Keratinocyte (primary cell): Measurements from ENCODE around the gene FHOD1. TPM values are rescaled to one million over a fixed set of nuclear protein-coding genes. Genes with fewer than 3 reads are reported as not detected.
A peak's percentile ranks its signal among the peaks of the same experiment; 100 is the strongest.

Source experiments
- DNase-seq: peaks from one replicate; pipeline ENCODE4 v3.0.0-alpha.2; 2011; ENCODE audit warnings: low read depth, missing footprints, low spot score
- FAIRE-seq: peaks from 2 replicates; lab custom pipeline; 2011; peaks lifted over from hg19 to GRCh38; lab: Jason Lieb, UNC
- H2AFZ ChIP-seq: 2 replicates; pipeline ENCODE4 v1.6.0; 2012; ENCODE audit warnings: low read length, control low read depth, inconsistent platforms; ENCODE audit not compliant: control insufficient read depth
- H3K27ac ChIP-seq: 2 replicates; pipeline ENCODE4 v1.5.1; 2011; ENCODE audit warnings: low read length; ENCODE audit not compliant: control insufficient read depth, insufficient read depth
- H3K27me3 ChIP-seq: 3 replicates; pipeline ENCODE4 v1.6.0; 2011; ENCODE audit warnings: low read length; ENCODE audit not compliant: control insufficient read depth, insufficient read depth; ENCODE audit errors: extremely low read depth
- H3K36me3 ChIP-seq, 2 experiments: 2 replicates in 1 of 2; 3 replicates in 1 of 2; pipeline ENCODE4 v1.5.1; 2011; ENCODE audit warnings: low read length in 2 of 2, mild to moderate bottlenecking in 1 of 2; ENCODE audit not compliant: control insufficient read depth in 2 of 2, insufficient read depth in 2 of 2; ENCODE audit errors: extremely low read depth in 1 of 2
- H3K4me1 ChIP-seq: 3 replicates; pipeline ENCODE4 v1.5.1; 2011; ENCODE audit warnings: low read length; ENCODE audit not compliant: control insufficient read depth, insufficient read depth; ENCODE audit errors: extremely low read depth
- H3K4me2 ChIP-seq: 3 replicates; pipeline ENCODE4 v1.6.0; 2011; ENCODE audit warnings: low read depth, low read length; ENCODE audit not compliant: control insufficient read depth, insufficient read depth; ENCODE audit errors: extremely low read depth
- H3K4me3 ChIP-seq, 3 experiments: fragments of 200-600 bp in 1 of 3; sonication (generic) in 1 of 3; 2 replicates in 2 of 3; 3 replicates in 1 of 3; pipeline ENCODE4 v1.5.1; 2011 to 2016; ENCODE audit warnings: low read length in 3 of 3, mild to moderate bottlenecking in 3 of 3, control low read depth in 2 of 3, inconsistent platforms in 1 of 3, low read depth in 1 of 3, mixed read lengths in 1 of 3, mixed run types in 1 of 3, moderate library complexity in 1 of 3; ENCODE audit not compliant: control insufficient read depth in 2 of 3, insufficient read depth in 2 of 3; ENCODE audit errors: extremely low read depth in 1 of 3
- H3K79me2 ChIP-seq: 2 replicates; pipeline ENCODE4 v1.6.0; 2012; ENCODE audit warnings: low read length; ENCODE audit not compliant: control insufficient read depth, insufficient read depth
- H3K9ac ChIP-seq: 3 replicates; pipeline ENCODE4 v1.6.0; 2011; ENCODE audit warnings: low read length; ENCODE audit not compliant: control insufficient read depth, insufficient read depth; ENCODE audit errors: extremely low read depth
- H3K9me1 ChIP-seq: 3 replicates; pipeline ENCODE4 v1.6.0; 2011; ENCODE audit warnings: low read length; ENCODE audit not compliant: control insufficient read depth, insufficient read depth; ENCODE audit errors: extremely low read depth
- H3K9me3 ChIP-seq: 2 replicates; pipeline ENCODE4 v1.5.1; 2012; ENCODE audit warnings: low read depth, low read length; ENCODE audit not compliant: control insufficient read depth
- H4K20me1 ChIP-seq: 3 replicates; pipeline ENCODE4 v1.6.0; 2011; ENCODE audit warnings: low read length; ENCODE audit not compliant: control insufficient read depth, insufficient read depth; ENCODE audit errors: extremely low read depth
- CTCF ChIP-seq, 3 experiments: IDR thresholded peaks in 1 of 3; conservative IDR thresholded peaks in 1 of 3; optimal IDR thresholded peaks in 1 of 3; 2 replicates in 2 of 3; 3 replicates in 1 of 3; pipeline versions ENCODE3 to v1.5.1; 2011; ENCODE audit warnings: low read length in 3 of 3, mild to moderate bottlenecking in 3 of 3, moderate library complexity in 2 of 3, control low read depth in 1 of 3, inconsistent platforms in 1 of 3; ENCODE audit not compliant: insufficient read depth in 2 of 3; ENCODE audit errors: extremely low read depth in 1 of 3
- EZH2 ChIP-seq: IDR thresholded peaks from one replicate; pipeline ENCODE4 v1.6.1; 2012; ENCODE audit warnings: inconsistent platforms, mild to moderate bottlenecking, low read length, moderate library complexity
- dilution Hi-C: fragments of 300-500 bp; cut with MboI; formaldehyde crosslinking; loops from one replicate; pipeline ENCODE4 v1.7.0; 2020; ENCODE audit warnings: low sequenced_read_pairs; ENCODE audit not compliant: extremely low pct_ligation_motif_present
- polyA plus RNA-seq, 5 experiments: library from polyadenylated mRNA; depleted of rRNA in 3 of 5; stranded (reverse) in 3 of 5; stranded (forward) in 1 of 5; unstranded in 1 of 5; fragments of >200 nt; gene quantifications; 1 replicate in 1 of 5; 2 replicates in 3 of 5; 3 replicates in 1 of 5; pipeline versions ENCODE4 v1.2.1 to v1.2.3, GENCODE V29; 2011 to 2012; ENCODE audit warnings: missing spikeins in 2 of 5, low read depth in 1 of 5, low replicate concordance in 1 of 5

The FHOD1 gene
- polyA plus RNA-seq, 1 donor (not counting 4 experiments of a cell fraction or from before 2014, with no cell fraction given): 29.4 TPM

GRCh38 chr16:67193536-67193935 lies 53.7 kb downstream of the FHOD1 start:
- FAIRE-seq (no peak), DNase-seq (no peak)
- H3K79me2 ChIP-seq: peaks cover 44% of the 10 kb centered on the region
- peaks cover 27 to 48% of the 10 kb centered on the region in 2 experiments for H3K36me3 ChIP-seq
- H3K4me3 ChIP-seq: peak overlapping the region; percentile 81 to 95 (median 85)
- H3K4me1 ChIP-seq: peaks cover 24% of the 10 kb centered on the region
- H3K9ac ChIP-seq: peak overlapping the region; percentile 89
- peaks cover 4% of the 10 kb centered on the region for H4K20me1 ChIP-seq
- no peaks in the 10 kb centered on the region for H3K27me3 ChIP-seq
- peaks cover 2% of the 10 kb centered on the region for H3K9me1 ChIP-seq
- H3K9me3 ChIP-seq: no peaks in the 10 kb centered on the region
- H2AFZ ChIP-seq: no peak overlapping the region
- TF ChIP-seq CTCF (optimal IDR thresholded peaks at IDR 0.05 in 1 of 3, IDR thresholded peaks at IDR 0.05 in 1 of 3, conservative IDR thresholded peaks at IDR 0.05 in 1 of 3; ENCODE audit: extremely low read depth in 1 of 3, insufficient read depth in 2 of 3, low read length in 3 of 3) (no peak), EZH2 (no peak)
- H3K27ac ChIP-seq: no peak overlapping the region
- dilution Hi-C loops: no loop called here
- H3K4me2 ChIP-seq: peak overlapping the region; percentile 82

GRCh38 chr16:67192781-67193361 lies 54.4 kb downstream of the FHOD1 start:
- Histone ChIP-seq H3K4me3 (peak overlapping the region; percentile 81 to 95 (median 85)), H3K27ac (peak overlapping the region; percentile 69), H3K9me1 (peaks cover 2% of the 10 kb centered on the region), H3K27me3 (no peaks in the 10 kb centered on the region), H3K9me3 (no peaks in the 10 kb centered on the region), H2AFZ (no peak overlapping the region), H4K20me1 (peaks cover 4% of the 10 kb centered on the region), H3K4me1 (peaks cover 17% of the 10 kb centered on the region), H3K36me3 (peaks cover 27 to 44% of the 10 kb centered on the region in 2 experiments), H3K9ac (peak overlapping the region; percentile 89), H3K4me2 (peak overlapping the region; percentile 82), H3K79me2 (peaks cover 44% of the 10 kb centered on the region)
- TF ChIP-seq CTCF (optimal IDR thresholded peaks at IDR 0.05 in 1 of 3, IDR thresholded peaks at IDR 0.05 in 1 of 3, conservative IDR thresholded peaks at IDR 0.05 in 1 of 3; ENCODE audit: extremely low read depth in 1 of 3, insufficient read depth in 2 of 3, low read length in 3 of 3) (no peak), EZH2 (no peak)
- FAIRE-seq: no peak
- DNase-seq: no peak
- dilution Hi-C loops: no loop called here
